Myometrial cell (primary cell): ENCODE results near the gene IL3. TPM values are rescaled to one million over a fixed set of nuclear protein-coding genes. Genes with fewer than 3 reads are reported as not detected.

Experiments
- total RNA-seq: library from RNA; depleted of rRNA; stranded (reverse); fragments of >200 nt; gene quantifications from 2 replicates; pipeline ENCODE4 v1.2.3, GENCODE V29; 2015

Gene IL3
- not detected in 2 replicates for total RNA-seq

GRCh38 chr5:132060501-132061161 lies at the start of gene IL3:
TSS of gene IL3 (plus strand) at chr5:132060655. CDS start at chr5:132060707, 52 bp downstream.

GRCh38 chr5:132011622-132012343 lies 48.7 kb upstream of the IL3 start, which contains the start of gene ACSL6:
TSS of gene ACSL6 (minus strand) at chr5:132011658. CDS start at chr5:132011553, 105 bp downstream.

GRCh38 chr5:132073231-132074013 lies 13.0 kb downstream of the IL3 start, which contains the start of gene CSF2:
TSS of gene CSF2 (plus strand) at chr5:132073789. CDS start at chr5:132073824, 35 bp downstream.

Other genes with a start within 250 kb of the IL3 start
- not detected in 2 replicates for gene MEIKIN, start 115.0 kb upstream of the IL3 start, total RNA-seq
- gene ACSL6, start 49.0 kb upstream of the IL3 start, total RNA-seq = under 0.01 TPM in 1 of 2 replicates, not detected in the other
- gene CSF2, start 13.1 kb downstream of the IL3 start, total RNA-seq = 3.0 TPM in 1 of 2 replicates, not detected in the other
- 206 and 223 TPM in 2 replicates for gene P4HA2, start 167.2 kb downstream of the IL3 start, total RNA-seq
- 77.1 and 84.2 TPM in 2 replicates for gene PDLIM4, start 197.0 kb downstream of the IL3 start, total RNA-seq
- 3.5 and 4.9 TPM in 2 replicates for gene SLC22A4, start 233.7 kb downstream of the IL3 start, total RNA-seq